ENCODE measurements around the gene TPD52L1. TPM values are rescaled to one million over a fixed set of nuclear protein-coding genes. Genes with fewer than 3 reads are reported as not detected.

Gene TPD52L1
- total and polyA plus RNA-seq, 4 donors = 15.6 to 43.5 (median 16.7) TPM

DNA sequence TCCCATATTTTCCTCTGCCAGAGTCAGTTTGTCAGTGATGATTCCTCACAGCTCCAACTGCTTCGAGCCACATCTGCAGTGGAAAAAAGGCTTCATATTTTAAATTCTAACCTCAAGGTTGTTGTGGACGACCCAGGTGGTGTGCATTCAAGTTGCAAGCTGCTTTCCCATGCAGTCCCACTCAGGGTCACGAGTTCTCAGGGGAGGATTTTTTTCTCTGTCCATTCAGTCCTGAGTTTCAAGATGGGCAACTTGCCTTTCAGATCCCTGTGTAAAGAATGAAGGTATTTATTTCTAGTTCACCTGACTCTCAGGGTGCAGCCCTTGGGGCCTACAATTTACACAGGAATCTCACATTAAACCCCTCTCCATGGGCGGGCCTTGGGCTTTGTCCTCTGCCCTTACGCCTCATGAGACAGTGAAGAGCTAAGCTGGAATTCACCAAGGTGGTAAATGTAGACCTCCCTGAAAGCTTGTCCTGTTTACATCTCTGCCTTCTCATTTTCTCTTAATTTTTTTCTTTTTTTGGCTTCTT, 65.9 kb downstream of the TPD52L1 start:
- Histone ChIP-seq H3K9me3 (ENCODE audit: control insufficient read depth in 4 of 4, insufficient read depth in 3 of 4, low read length in 3 of 4) (no peaks in the 10 kb centered on the region), H3K4me3 (no peak overlapping the region), H3K4me1 (ENCODE audit: control insufficient read depth in 5 of 5, insufficient read depth in 5 of 5, low read length in 5 of 5) (peaks cover 0 to 7% (median 6%) of the 10 kb centered on the region in 5 donors), H3K27ac (ENCODE audit: low read depth in 1 of 2, low read length in 1 of 2) (no peak overlapping the region), H3K27me3 (ENCODE audit: control insufficient read depth in 3 of 3, insufficient read depth in 3 of 3, low read length in 2 of 3) (peaks cover 0 to 3% (median 0%) of the 10 kb centered on the region in 3 donors), H3K9ac (ENCODE audit: insufficient read depth in 1 of 2, low read length in 2 of 2) (no peak overlapping the region), H3K36me3 (ENCODE audit: control insufficient read depth in 4 of 4, insufficient read depth in 4 of 4, low read length in 4 of 4) (no peaks in the 10 kb centered on the region)
- WGBS, 2 donors = 90 to 92% methylated on average over 5 of the region's 5 CpGs
- TF ChIP-seq, protein P1, sequence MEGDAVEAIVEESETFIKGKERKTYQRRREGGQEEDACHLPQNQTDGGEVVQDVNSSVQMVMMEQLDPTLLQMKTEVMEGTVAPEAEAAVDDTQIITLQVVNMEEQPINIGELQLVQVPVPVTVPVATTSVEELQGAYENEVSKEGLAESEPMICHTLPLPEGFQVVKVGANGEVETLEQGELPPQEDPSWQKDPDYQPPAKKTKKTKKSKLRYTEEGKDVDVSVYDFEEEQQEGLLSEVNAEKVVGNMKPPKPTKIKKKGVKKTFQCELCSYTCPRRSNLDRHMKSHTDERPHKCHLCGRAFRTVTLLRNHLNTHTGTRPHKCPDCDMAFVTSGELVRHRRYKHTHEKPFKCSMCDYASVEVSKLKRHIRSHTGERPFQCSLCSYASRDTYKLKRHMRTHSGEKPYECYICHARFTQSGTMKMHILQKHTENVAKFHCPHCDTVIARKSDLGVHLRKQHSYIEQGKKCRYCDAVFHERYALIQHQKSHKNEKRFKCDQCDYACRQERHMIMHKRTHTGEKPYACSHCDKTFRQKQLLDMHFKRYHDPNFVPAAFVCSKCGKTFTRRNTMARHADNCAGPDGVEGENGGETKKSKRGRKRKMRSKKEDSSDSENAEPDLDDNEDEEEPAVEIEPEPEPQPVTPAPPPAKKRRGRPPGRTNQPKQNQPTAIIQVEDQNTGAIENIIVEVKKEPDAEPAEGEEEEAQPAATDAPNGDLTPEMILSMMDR (IDR thresholded peaks at IDR 0.05; ENCODE audit: control extremely low read depth, extremely low read depth) = no peak
- ATAC-seq (ENCODE audit: insufficient read depth, low FRiP score) = no peak
- no peak for DNase-seq

DNA sequence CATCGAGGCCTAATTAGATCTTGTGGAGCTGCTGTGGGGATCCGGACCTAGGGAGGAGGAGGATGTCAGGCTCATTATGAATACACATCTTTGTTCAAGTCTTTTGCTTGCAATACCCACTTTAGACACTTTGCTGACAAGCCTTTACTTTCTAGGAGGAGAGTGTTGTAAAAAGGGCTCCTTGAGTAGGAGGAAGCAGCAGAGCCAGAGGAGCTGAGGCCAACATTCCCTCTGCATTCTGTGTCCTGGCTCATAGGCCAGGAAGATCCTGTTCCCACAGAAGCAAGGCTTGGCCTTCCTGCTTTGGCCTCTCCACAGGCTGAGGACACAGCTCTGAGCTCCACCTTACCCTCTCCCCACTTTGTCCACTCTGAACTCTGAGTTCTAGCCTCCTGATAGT, 67.1 kb downstream of the TPD52L1 start:
- H3K27me3 ChIP-seq (ENCODE audit: control insufficient read depth in 3 of 3, insufficient read depth in 3 of 3, low read length in 2 of 3) = peaks cover 0 to 3% (median 0%) of the 10 kb centered on the region in 3 donors
- TF ChIP-seq, protein P1 (IDR thresholded peaks at IDR 0.05; ENCODE audit: control extremely low read depth, extremely low read depth) = no peak
- no peak overlapping the region for H3K4me3 ChIP-seq
- 67 to 84% methylated on average over 2 of the region's 2 CpGs for WGBS, 2 donors
- H3K9ac ChIP-seq (ENCODE audit: insufficient read depth in 1 of 2, low read length in 2 of 2) = no peak overlapping the region
- H3K9me3 ChIP-seq (ENCODE audit: control insufficient read depth in 4 of 4, insufficient read depth in 3 of 4, low read length in 3 of 4) = no peaks in the 10 kb centered on the region
- H3K4me1 ChIP-seq (ENCODE audit: control insufficient read depth in 5 of 5, insufficient read depth in 5 of 5, low read length in 5 of 5) = peaks cover 0 to 7% (median 6%) of the 10 kb centered on the region in 5 donors
- no peak for DNase-seq
- ATAC-seq (ENCODE audit: insufficient read depth, low FRiP score) = peak; percentile 66
- no peaks in the 10 kb centered on the region for H3K36me3 ChIP-seq (ENCODE audit: control insufficient read depth in 4 of 4, insufficient read depth in 4 of 4, low read length in 4 of 4)
- H3K27ac ChIP-seq (ENCODE audit: low read depth in 1 of 2, low read length in 1 of 2) = peak overlapping the region in 1 of 2 donors; percentile 47

DNA sequence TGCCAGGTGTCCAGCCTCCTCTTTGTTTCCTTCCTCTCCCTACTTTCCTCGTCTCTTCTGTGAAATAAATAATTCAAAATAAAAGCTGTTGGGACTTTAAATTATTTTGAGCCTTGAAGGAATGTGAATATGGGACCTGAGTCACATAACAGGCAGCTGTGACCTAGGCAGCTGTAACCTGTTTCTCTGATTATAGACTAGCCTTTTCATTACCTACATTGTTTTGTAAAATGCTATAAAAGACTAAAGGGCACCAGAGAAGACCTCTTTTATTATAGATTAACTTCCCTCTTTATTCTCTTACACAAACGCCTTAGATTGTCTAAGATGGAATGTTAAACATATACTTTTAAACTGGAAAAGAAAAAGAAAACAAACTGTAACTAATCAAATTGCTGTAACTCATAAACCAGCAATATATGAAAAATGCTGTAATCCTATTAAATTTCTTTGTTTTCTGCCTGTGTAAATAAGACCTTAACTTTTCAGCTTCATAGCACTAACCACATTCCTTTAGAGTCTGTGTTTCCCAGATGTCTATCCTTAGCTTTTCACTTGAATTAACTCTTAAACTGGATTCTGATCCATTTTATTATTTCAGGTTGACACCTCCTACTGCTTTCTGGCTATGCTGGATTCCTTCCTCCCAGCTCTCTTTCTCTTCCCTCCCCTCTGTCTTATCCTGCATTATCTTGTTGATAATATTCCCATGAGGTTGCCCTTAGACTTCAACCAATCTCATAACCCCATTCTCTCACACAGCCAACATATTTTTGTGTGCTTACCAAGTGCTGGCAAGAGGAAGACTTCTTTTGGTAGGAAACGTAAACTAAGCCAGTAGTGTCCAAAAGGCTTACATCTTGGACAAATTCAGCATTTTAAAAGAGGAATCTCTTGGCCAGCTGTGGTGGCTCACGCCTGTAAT, 69.2 kb downstream of the TPD52L1 start:
- DNase-seq = no peak
- no peaks in the 10 kb centered on the region for H3K36me3 ChIP-seq (ENCODE audit: control insufficient read depth in 4 of 4, insufficient read depth in 4 of 4, low read length in 4 of 4)
- H3K9ac ChIP-seq (ENCODE audit: insufficient read depth in 1 of 2, low read length in 2 of 2) = no peak overlapping the region
- no peaks in the 10 kb centered on the region for H3K9me3 ChIP-seq (ENCODE audit: control insufficient read depth in 4 of 4, insufficient read depth in 3 of 4, low read length in 3 of 4)
- no peak for ATAC-seq (ENCODE audit: insufficient read depth, low FRiP score)
- H3K27me3 ChIP-seq (ENCODE audit: control insufficient read depth in 3 of 3, insufficient read depth in 3 of 3, low read length in 2 of 3) = peaks cover 0 to 3% (median 0%) of the 10 kb centered on the region in 3 donors
- 76 to 79% methylated on average over 4 of the region's 4 CpGs for WGBS, 2 donors
- H3K4me3 ChIP-seq = no peak overlapping the region
- H3K27ac ChIP-seq (ENCODE audit: low read depth in 1 of 2, low read length in 1 of 2) = no peak overlapping the region
- H3K4me1 ChIP-seq (ENCODE audit: control insufficient read depth in 5 of 5, insufficient read depth in 5 of 5, low read length in 5 of 5) = peaks cover 0 to 7% (median 6%) of the 10 kb centered on the region in 5 donors
- TF ChIP-seq, protein P1 (IDR thresholded peaks at IDR 0.05; ENCODE audit: control extremely low read depth, extremely low read depth) = no peak

All from lung (tissue), 12 donors.